Smooth muscle cell (in vitro differentiated cells): ENCODE data around the gene MMD. TPM values are rescaled to one million over a fixed set of nuclear protein-coding genes. Genes with fewer than 3 reads are reported as not detected.

Source experiments
- DNase-seq: peaks from one replicate; lab custom pipeline; 2025; ENCODE audit not compliant: unreplicated experiment; lab: John Stamatoyannopoulos, UW
- H2AFZ ChIP-seq: fragments of 200-600 bp; sonication (generic); 2 replicates; pipeline ENCODE4 v1.6.0; 2016; ENCODE audit warnings: antibody characterized with exemption, low read depth, mild to moderate bottlenecking
- H3F3A ChIP-seq: fragments of 200-600 bp; sonication (generic); 2 replicates; pipeline ENCODE4 v1.6.0; 2017; ENCODE audit warnings: antibody characterized with exemption, low read depth
- H3K27ac ChIP-seq: fragments of 200-600 bp; sonication (generic); 2 replicates; pipeline ENCODE4 v1.5.1; 2016; ENCODE audit warnings: low read depth, mild to moderate bottlenecking
- H3K27me3 ChIP-seq: fragments of 200-600 bp; sonication (generic); 2 replicates; pipeline ENCODE4 v1.6.1; 2016; ENCODE audit warnings: low read depth, mild to moderate bottlenecking
- H3K36me3 ChIP-seq: fragments of 200-600 bp; sonication (generic); 2 replicates; pipeline ENCODE4 v1.5.1; 2016; ENCODE audit warnings: low read depth
- H3K4me1 ChIP-seq: fragments of 200-600 bp; sonication (generic); 2 replicates; pipeline ENCODE4 v1.5.1; 2016; ENCODE audit warnings: low read depth
- H3K4me2 ChIP-seq: fragments of 200-600 bp; sonication (generic); 2 replicates; pipeline ENCODE4 v1.6.0; 2016; ENCODE audit warnings: mild to moderate bottlenecking
- H3K4me3 ChIP-seq: fragments of 200-600 bp; sonication (generic); 2 replicates; pipeline ENCODE4 v1.5.1; 2016; ENCODE audit warnings: mild to moderate bottlenecking
- H3K79me2 ChIP-seq: fragments of 200-600 bp; sonication (generic); 2 replicates; pipeline ENCODE4 v1.6.0; 2016; ENCODE audit warnings: low read depth, mild to moderate bottlenecking
- H3K9ac ChIP-seq: fragments of 200-600 bp; sonication (generic); 2 replicates; pipeline ENCODE4 v1.6.0; 2016; ENCODE audit warnings: low read depth
- H3K9me3 ChIP-seq: fragments of 200-600 bp; sonication (generic); replicated peaks from 2 replicates; pipeline ENCODE4 v1.5.1; 2016; ENCODE audit warnings: low read depth
- H4K20me1 ChIP-seq: fragments of 200-600 bp; sonication (generic); 2 replicates; pipeline ENCODE4 v1.6.0; 2016; ENCODE audit warnings: low read depth
- CTCF ChIP-seq: fragments of 200-600 bp; sonication (generic); IDR thresholded peaks from 2 replicates; pipeline ENCODE4 v1.5.1; 2017; ENCODE audit warnings: borderline replicate concordance, mild to moderate bottlenecking, antibody characterized with exemption; ENCODE audit not compliant: insufficient read depth, poor library complexity, severe bottlenecking
- WGBS: methylation state at CpG from one replicate; pipeline ENCODE4 v1.1.7; 2016; ENCODE audit warnings: low lambda C conversion rate; 5-methylcytosine and 5-hydroxymethylcytosine counted together
- polyA plus RNA-seq: library from polyadenylated mRNA; unstranded; fragments of >200 nt; fragmentation: Nextera tagmentation; extraction: Ambion mirVana; gene quantifications from 2 replicates; pipeline ENCODE4 v1.2.1, GENCODE V29; 2016
- total RNA-seq: library from RNA; depleted of rRNA; stranded (reverse); fragments of >200 nt; gene quantifications from 2 replicates; pipeline ENCODE4 v1.2.3, GENCODE V29; 2014

Gene MMD
- total and polyA plus RNA-seq, 2 experiments from 2014 or later: 18.0 to 19.6 TPM

DNA sequence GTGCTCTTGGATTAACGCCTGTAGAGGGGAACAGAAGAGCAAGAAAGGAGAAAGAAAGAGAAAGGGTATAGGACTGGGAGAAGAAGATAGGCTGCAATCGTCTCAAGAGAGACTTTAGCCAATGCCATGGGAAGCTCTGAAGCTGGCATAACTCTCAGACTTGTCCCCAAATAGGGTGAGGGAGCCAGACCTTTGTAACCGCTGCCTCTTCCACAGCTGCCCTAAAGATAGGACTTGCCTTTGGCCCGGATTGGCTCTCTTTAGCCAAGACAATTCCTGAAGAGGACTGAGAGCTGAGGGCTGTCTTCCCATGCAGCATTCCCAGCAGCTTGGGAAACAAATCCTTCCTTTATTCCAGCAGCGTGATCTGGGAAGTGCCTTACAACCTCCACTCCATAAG, 20.8 kb upstream of the MMD start:
- Histone ChIP-seq H4K20me1 (no peaks in the 10 kb centered on the region), H3K9me3 (no peaks in the 10 kb centered on the region), H3K4me3 (no peak overlapping the region), H3K4me1 (peaks cover 19% of the 10 kb centered on the region), H3K9ac (no peak overlapping the region), H3K4me2 (no peak overlapping the region), H3F3A (no peaks in the 10 kb centered on the region), H3K27ac (no peak overlapping the region), H3K36me3 (no peaks in the 10 kb centered on the region), H3K27me3 (no peaks in the 10 kb centered on the region), H3K79me2 (no peaks in the 10 kb centered on the region), H2AFZ (no peak overlapping the region)
- TF ChIP-seq CTCF: no peak
- 82% methylated on average over 5 of the region's 5 CpGs for WGBS
- DNase-seq: no peak

- H3K27me3 ChIP-seq: no peaks in the 10 kb centered on the region
- no peak overlapping the region for H3K4me2 ChIP-seq
- no peak for DNase-seq
- no peak overlapping the region for H2AFZ ChIP-seq
- H3K9me3 ChIP-seq: no peaks in the 10 kb centered on the region
- peaks cover 28% of the 10 kb centered on the region for H3K4me1 ChIP-seq
- H3K9ac ChIP-seq: no peak overlapping the region
- no peaks in the 10 kb centered on the region for H3K79me2 ChIP-seq
- TF ChIP-seq CTCF: no peak
- no peaks in the 10 kb centered on the region for H3K36me3 ChIP-seq
- WGBS: 65% methylated on average over 2 of the region's 2 CpGs
- no peaks in the 10 kb centered on the region for H4K20me1 ChIP-seq
- H3F3A ChIP-seq: no peaks in the 10 kb centered on the region
- H3K27ac ChIP-seq: no peak overlapping the region
- H3K4me3 ChIP-seq: no peak overlapping the region
These were observed 19.9 kb upstream of the MMD start for GRCh38 chr17:55441544-55441943.

GRCh38 chr17:55440391-55440790, 18.8 kb upstream of the MMD start:
- no peaks in the 10 kb centered on the region for H3K9me3 ChIP-seq
- no peaks in the 10 kb centered on the region for H3K36me3 ChIP-seq
- H4K20me1 ChIP-seq: no peaks in the 10 kb centered on the region
- H3K4me2 ChIP-seq: no peak overlapping the region
- H3K9ac ChIP-seq: no peak overlapping the region
- TF ChIP-seq CTCF: no peak
- 82% methylated on average over 3 of the region's 3 CpGs for WGBS
- H3K27me3 ChIP-seq: no peaks in the 10 kb centered on the region
- H3K4me1 ChIP-seq: peaks cover 28% of the 10 kb centered on the region
- H2AFZ ChIP-seq: no peak overlapping the region
- no peak overlapping the region for H3K27ac ChIP-seq
- DNase-seq: no peak
- H3F3A ChIP-seq: no peaks in the 10 kb centered on the region
- no peaks in the 10 kb centered on the region for H3K79me2 ChIP-seq
- no peak overlapping the region for H3K4me3 ChIP-seq

DNA sequence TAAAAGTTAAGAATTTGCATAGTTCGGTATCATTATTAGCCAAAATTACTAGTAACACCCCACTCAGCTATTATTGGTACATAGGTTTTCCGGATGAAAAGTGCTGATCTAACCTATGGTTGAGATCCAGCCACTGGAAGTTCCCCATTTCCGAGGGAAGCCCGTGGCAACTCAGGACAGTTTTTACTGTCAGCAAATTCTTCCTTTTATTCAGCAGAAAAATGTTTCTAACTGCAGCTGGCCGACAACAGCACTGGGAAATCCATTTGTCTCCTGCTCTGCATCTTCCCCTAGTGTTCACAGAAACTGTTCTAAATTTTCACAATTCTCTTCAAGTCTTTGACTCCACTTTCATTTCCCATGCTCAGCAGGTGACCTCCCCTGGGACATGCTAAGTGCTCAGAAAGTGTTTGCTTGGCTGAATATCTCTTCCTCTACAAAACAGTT, 15.5 kb upstream of the MMD start:
- Histone ChIP-seq H2AFZ (no peak overlapping the region), H3K9ac (no peak overlapping the region), H3K9me3 (no peaks in the 10 kb centered on the region), H3K4me2 (no peak overlapping the region), H3K27me3 (no peaks in the 10 kb centered on the region), H3K79me2 (no peaks in the 10 kb centered on the region), H3K27ac (no peak overlapping the region), H3K4me1 (peaks cover 19% of the 10 kb centered on the region), H3K36me3 (no peaks in the 10 kb centered on the region), H4K20me1 (no peaks in the 10 kb centered on the region), H3F3A (peaks cover 8% of the 10 kb centered on the region), H3K4me3 (no peak overlapping the region)
- no peak for TF ChIP-seq CTCF
- no peak for DNase-seq
- WGBS: 62% methylated on average over 5 of the region's 5 CpGs
